SU-DHL-6 (cell line): ENCODE data around the gene COL6A2.
"Not testable (repeated sequence)": the region's sequence is repeated elsewhere in the genome, so short reads cannot be mapped to it uniquely, and the experiment has no call there.

Experiments
- H2AFZ ChIP-seq: fragments of 200-600 bp; sonication (generic); 2 replicates; pipeline ENCODE4 v1.6.1; 2014; ENCODE audit warnings: low read depth, mild to moderate bottlenecking, moderate library complexity, mixed read lengths, antibody characterized with exemption, low read length; ENCODE audit not compliant: severe bottlenecking
- H3F3A ChIP-seq: fragments of 200-600 bp; shearing (Covaris generic); 2 replicates; pipeline ENCODE4 v1.6.0; 2016; ENCODE audit warnings: antibody characterized with exemption, mild to moderate bottlenecking; ENCODE audit not compliant: insufficient read depth
- H3K27ac ChIP-seq: fragments of 200-600 bp; sonication (generic); 2 replicates; pipeline ENCODE4 v1.5.1; 2016; ENCODE audit warnings: low read depth, mild to moderate bottlenecking, low read length, moderate library complexity, mixed read lengths
- H3K27me3 ChIP-seq: fragments of 200-600 bp; sonication (generic), shearing (Covaris generic); 2 replicates; pipeline ENCODE4 v1.6.0; 2014; ENCODE audit warnings: mild to moderate bottlenecking, low read length
- H3K36me3 ChIP-seq: fragments of 200-600 bp; sonication (generic); 2 replicates; pipeline ENCODE4 v1.6.1; 2014; ENCODE audit warnings: mild to moderate bottlenecking, low read length, mixed read lengths
- H3K4me2 ChIP-seq: fragments of 300-600, 200-600 bp; shearing (Covaris generic), sonication (generic); 2 replicates; pipeline ENCODE4 v1.6.0; 2014; ENCODE audit warnings: low read length, low read depth, mild to moderate bottlenecking; ENCODE audit not compliant: poor library complexity, severe bottlenecking
- H3K4me3 ChIP-seq: fragments of 200-600 bp; sonication (generic); 2 replicates; pipeline ENCODE4 v1.5.1; 2014; ENCODE audit warnings: antibody characterized with exemption, low read length, mild to moderate bottlenecking, mixed read lengths; ENCODE audit not compliant: insufficient read depth, poor library complexity, severe bottlenecking
- H3K79me2 ChIP-seq: fragments of 200-600 bp; sonication (generic); 2 replicates; pipeline ENCODE4 v1.6.1; 2014; ENCODE audit warnings: mild to moderate bottlenecking, low read length, moderate library complexity; ENCODE audit not compliant: insufficient read depth
- H3K9ac ChIP-seq: fragments of 200-600 bp; sonication (generic); 2 replicates; pipeline ENCODE4 v1.7.0; 2014; ENCODE audit warnings: mild to moderate bottlenecking, low read length
- H3K9me2 ChIP-seq: fragments of 200-600 bp; sonication (generic); replicated peaks from 2 replicates; pipeline ENCODE4 v1.6.1; 2014; ENCODE audit warnings: low read length; ENCODE audit not compliant: insufficient read depth
- H3K9me3 ChIP-seq: fragments of 200-600 bp; sonication (generic); 2 replicates; pipeline ENCODE4 v1.6.1; 2014; ENCODE audit warnings: low read length, mixed read lengths; ENCODE audit not compliant: insufficient read depth
- H4K20me1 ChIP-seq: fragments of 200-600 bp; sonication (generic); 2 replicates; pipeline ENCODE4 v1.6.1; 2014; ENCODE audit warnings: low read depth, mild to moderate bottlenecking, antibody characterized with exemption, low read length, moderate library complexity, mixed read lengths
- EZH2phosphoT487 ChIP-seq: fragments of 200-600 bp; sonication (generic), shearing (Covaris generic); conservative IDR thresholded peaks from 2 replicates; pipeline ENCODE4 v1.6.1; 2018; ENCODE audit warnings: mild to moderate bottlenecking, antibody characterized with exemption, low read length, moderate library complexity, mixed read lengths
- TF ChIP-seq, protein P1 (sequence below): fragments of 200-600 bp; sonication (generic); IDR thresholded peaks from one replicate; pipeline ENCODE4 v1.5.1; 2017; ENCODE audit warnings: antibody characterized with exemption, mild to moderate bottlenecking, low read length, moderate library complexity; ENCODE audit not compliant: insufficient read depth, poor library complexity, severe bottlenecking

Gene COL6A2

DNA sequence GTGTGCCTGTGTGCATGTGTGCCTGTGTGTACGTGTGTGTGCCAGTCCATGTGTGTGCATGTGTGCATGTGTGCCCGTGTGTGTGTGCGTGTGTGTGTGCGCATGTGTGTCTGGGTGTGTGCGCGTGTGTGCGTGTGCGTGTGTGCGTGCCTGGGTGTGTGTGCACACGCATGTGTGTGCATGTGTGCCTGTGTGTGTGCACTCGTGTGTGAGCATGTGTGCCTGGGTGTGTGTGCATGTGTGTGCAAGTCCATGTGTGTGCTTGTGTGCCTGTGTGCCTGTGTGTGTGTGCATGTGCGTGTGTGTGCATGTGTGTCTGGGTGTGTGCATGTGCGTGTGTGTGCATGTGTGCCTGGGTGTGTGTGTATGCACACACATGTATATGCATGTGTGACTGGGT is 28.7 kb upstream of the COL6A2 start:
- TF ChIP-seq EZH2phosphoT487 = no peak
- TF ChIP-seq, protein P1, sequence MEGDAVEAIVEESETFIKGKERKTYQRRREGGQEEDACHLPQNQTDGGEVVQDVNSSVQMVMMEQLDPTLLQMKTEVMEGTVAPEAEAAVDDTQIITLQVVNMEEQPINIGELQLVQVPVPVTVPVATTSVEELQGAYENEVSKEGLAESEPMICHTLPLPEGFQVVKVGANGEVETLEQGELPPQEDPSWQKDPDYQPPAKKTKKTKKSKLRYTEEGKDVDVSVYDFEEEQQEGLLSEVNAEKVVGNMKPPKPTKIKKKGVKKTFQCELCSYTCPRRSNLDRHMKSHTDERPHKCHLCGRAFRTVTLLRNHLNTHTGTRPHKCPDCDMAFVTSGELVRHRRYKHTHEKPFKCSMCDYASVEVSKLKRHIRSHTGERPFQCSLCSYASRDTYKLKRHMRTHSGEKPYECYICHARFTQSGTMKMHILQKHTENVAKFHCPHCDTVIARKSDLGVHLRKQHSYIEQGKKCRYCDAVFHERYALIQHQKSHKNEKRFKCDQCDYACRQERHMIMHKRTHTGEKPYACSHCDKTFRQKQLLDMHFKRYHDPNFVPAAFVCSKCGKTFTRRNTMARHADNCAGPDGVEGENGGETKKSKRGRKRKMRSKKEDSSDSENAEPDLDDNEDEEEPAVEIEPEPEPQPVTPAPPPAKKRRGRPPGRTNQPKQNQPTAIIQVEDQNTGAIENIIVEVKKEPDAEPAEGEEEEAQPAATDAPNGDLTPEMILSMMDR = no peak
- Histone ChIP-seq H3K79me2 (no peaks in the 10 kb centered on the region), H3K4me2 (no peak overlapping the region), H4K20me1 (no peaks in the 10 kb centered on the region), H3K4me3 (no peak overlapping the region), H3K9ac (no peak overlapping the region), H3F3A (no peaks in the 10 kb centered on the region), H3K36me3 (no peaks in the 10 kb centered on the region), H3K9me3 (no peaks in the 10 kb centered on the region), H3K9me2 (no peaks in the 10 kb centered on the region), H2AFZ (no peak overlapping the region), H3K27ac (no peak overlapping the region), H3K27me3 (no peaks in the 10 kb centered on the region)

- Histone ChIP-seq H4K20me1 (no peaks in the 10 kb centered on the region), H3K79me2 (no peaks in the 10 kb centered on the region), H3K9ac (no peak overlapping the region), H3K9me3 (no peaks in the 10 kb centered on the region), H3K27ac (no peak overlapping the region), H3K4me2 (no peak overlapping the region), H3K27me3 (no peaks in the 10 kb centered on the region), H3F3A (no peaks in the 10 kb centered on the region), H3K9me2 (no peaks in the 10 kb centered on the region), H3K36me3 (no peaks in the 10 kb centered on the region), H3K4me3 (no peak overlapping the region), H2AFZ (no peak overlapping the region)
- no peak for TF ChIP-seq EZH2phosphoT487
- TF ChIP-seq, protein P1 = no peak
Observed at GRCh38 chr21:46069719-46070279, 28.1 kb upstream of the COL6A2 start.

DNA sequence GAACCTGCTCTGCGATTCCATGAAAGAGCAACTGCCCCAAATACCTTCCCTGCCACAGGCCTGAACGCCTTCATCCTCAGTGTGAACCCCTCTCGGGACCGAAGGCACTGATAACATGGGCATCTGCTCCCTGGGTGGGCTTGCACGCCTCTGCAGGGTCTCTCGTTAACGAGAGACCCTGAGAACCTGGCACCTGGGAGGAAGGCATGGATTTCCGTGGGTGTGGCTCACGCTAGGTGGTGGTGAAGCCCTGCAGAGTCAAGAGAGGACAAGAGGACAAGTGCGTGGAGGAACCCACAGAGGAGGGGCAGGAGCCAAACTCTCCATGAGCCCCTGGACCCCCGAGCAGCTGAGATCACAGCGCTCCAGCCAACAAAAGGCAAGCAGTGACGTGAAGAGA is 26.8 kb upstream of the COL6A2 start:
- no peaks in the 10 kb centered on the region for H3K9me3 ChIP-seq
- H3K4me2 ChIP-seq = no peak overlapping the region
- H3K27me3 ChIP-seq = no peaks in the 10 kb centered on the region
- H3K79me2 ChIP-seq = no peaks in the 10 kb centered on the region
- H3K36me3 ChIP-seq = no peaks in the 10 kb centered on the region
- no peaks in the 10 kb centered on the region for H4K20me1 ChIP-seq
- TF ChIP-seq EZH2phosphoT487 = no peak
- TF ChIP-seq, protein P1 = no peak
- H3K9me2 ChIP-seq = no peaks in the 10 kb centered on the region
- no peak overlapping the region for H3K9ac ChIP-seq
- no peak overlapping the region for H3K4me3 ChIP-seq
- no peak overlapping the region for H2AFZ ChIP-seq
- no peaks in the 10 kb centered on the region for H3F3A ChIP-seq
- no peak overlapping the region for H3K27ac ChIP-seq

- not testable (repeated sequence) for H3K27me3 ChIP-seq, H3K36me3 ChIP-seq, H3K9ac ChIP-seq, H4K20me1 ChIP-seq, H3K79me2 ChIP-seq, H2AFZ ChIP-seq, H3K27ac ChIP-seq, H3K9me3 ChIP-seq, H3K4me3 ChIP-seq, H3K9me2 ChIP-seq, H3K4me2 ChIP-seq, H3F3A ChIP-seq
Observed at GRCh38 chr21:46076724-46077123, 21.2 kb upstream of the COL6A2 start.
